ENCODE data around the gene PPP2R5C. TPM values are rescaled to one million over a fixed set of nuclear protein-coding genes. Genes with fewer than 3 reads are reported as not detected.

Gene PPP2R5C
- total and polyA plus RNA-seq, 2 of the 8 experiments (the other 6 are each of a cell fraction or from before 2014, with no cell fraction given), result 49.6 to 95.9 TPM

- TF ChIP-seq EP300 (IDR thresholded peaks at IDR 0.05; ENCODE audit: borderline replicate concordance in 1 of 2, low read depth in 2 of 2, low read length in 2 of 2) (no peak), SIRT6 (IDR thresholded peaks at IDR 0.05; ENCODE audit: low read length) (no peak)
Observed at GRCh38 chr14:101772770-101773169, 11.3 kb downstream of the PPP2R5C start (continued).
